Measurements from ENCODE around the gene CREBRF.

GRCh38 chr5:173015192-173015591 lies 41.0 kb upstream of the CREBRF start:
- no peak for TF ChIP-seq CTCF (IDR thresholded peaks at IDR 0.05; ENCODE audit: low read depth, low read length)
- TF ChIP-seq EZH2phosphoT487 (IDR thresholded peaks at IDR 0.05; ENCODE audit: low read depth): no peak

All from OCI-LY3 (cell line).